Measurements from ENCODE around the gene GADL1.

The GADL1 gene

DNA sequence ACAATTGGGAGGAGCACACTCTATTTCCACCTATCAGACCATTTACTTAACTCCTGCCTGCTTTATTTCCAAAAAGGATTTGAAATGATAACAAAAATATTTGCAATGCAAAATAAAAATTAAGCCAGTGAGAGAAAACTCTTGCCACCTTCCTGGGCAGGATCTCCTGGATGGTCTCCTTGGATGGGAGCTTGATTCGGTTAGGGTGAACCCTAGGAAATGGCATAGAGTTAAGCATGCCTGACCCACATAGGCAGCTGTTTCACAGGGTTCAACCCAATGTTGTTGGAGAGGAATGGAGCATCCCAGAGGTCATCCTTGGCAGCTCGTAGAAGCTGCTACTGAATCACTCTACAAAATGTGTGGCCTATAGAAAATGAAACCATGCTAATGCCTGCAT lies 204.3 kb downstream of the GADL1 start:
- no peak for DNase-seq

DNA sequence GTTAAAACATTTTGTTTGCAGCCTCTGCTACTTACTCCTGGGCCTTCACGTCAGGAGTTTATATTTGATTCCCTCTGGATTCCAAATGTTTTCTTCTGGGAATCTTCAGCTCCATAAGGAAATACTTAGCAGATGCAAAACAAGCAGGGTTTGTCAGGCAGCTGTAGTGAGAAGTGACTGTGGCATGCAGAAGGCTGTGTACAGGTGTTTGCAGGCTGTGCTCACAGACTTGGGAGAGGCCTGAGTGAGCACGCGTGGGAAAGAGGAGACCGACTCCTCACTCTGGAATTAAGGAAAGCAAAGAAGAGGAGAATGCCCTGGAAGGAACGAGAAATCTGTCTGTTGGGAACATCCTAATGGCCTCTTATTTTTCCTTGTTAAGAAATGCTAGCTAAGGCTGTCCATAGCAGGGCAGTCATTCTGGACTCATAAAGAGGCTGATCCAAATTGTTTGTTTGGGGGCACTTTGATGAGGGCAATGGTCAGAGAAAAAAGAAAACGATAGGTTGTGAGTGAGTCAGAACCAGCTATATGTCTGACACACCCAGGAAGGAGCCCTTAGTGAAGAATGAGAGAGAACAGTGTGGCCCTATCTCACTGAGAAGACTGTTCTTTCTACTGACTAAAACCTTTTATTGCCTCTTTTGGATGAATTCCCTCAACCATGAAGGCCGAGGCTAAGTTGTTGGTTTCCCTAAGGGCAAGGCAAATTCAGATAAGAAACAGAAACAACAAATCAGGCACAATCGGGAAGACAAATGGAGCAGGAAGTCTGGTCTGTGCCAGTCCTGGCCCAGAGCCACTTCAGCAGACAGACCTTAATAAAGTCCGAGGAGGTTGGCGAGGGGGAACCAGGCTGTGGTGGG lies 205.5 kb downstream of the GADL1 start:
- no peak for DNase-seq

DNA sequence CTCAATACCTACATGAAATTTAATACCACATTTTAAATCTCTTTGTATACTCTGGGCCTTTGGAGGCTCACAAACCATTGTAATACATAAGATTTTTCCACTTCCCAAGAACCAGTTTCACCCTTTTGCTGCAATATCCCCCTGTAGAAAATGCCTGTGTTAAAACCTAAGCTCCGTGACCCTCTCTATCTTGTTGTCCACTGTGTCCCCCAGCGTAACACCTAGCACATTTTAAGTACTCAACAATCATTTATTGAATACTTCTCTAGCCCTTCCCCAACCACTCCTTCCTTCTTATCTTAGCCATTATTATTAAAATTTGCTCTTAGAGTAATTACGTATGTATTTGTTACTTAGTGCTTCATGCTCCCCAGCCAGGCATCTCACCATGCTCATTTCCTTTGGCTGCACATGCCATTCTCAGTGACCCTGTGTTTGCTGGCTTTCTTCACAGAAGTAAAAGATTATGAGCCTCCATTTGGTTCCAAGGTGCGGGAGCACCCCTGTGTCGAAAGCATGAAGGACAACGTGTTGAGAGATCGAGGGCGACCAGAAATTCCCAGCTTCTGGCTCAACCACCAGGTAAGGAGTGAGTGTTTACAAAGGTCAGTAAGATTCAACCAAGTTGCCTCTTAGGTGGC lies 206.4 kb downstream of the GADL1 start:
- DNase-seq, result no peak

DNA sequence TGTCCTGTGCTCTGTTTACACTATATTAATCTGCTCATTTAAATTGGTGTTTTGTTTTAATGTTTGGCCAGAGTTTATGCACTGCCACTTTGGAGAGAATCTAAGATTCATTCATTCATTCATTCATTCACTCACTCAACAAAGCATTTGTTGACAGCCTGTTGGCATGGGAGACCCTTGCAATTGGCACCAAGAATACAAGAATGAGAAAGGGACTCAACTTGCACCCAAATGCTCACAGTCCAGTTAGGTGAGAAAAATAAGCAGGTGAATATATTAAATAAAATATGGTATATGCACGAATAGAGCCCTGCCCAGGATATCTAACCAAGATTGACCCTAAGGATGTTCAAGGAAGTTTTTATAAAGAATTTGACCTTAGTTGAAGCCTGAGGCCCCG lies 207.7 kb downstream of the GADL1 start:
- DNase-seq, result no peak

DNA sequence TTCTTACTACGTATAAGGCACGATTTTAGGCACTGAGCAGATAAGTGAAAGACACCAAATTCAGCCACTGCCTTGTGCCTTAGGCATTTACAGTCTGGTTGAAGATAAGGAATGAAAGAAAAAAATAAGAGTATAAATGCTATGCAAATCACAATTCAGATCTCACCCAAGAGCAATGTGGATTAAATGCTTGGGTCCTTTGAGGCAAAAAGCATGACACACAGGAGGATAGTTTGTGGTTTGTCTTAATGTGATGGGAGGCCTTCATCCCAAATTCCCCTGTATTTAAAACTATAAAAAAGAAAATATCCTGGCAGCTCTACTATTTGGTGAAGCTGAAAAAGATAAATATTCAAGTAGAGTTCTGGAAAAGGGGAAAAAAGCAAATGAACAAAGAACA lies 208.3 kb downstream of the GADL1 start:
- no peak for DNase-seq

DNA sequence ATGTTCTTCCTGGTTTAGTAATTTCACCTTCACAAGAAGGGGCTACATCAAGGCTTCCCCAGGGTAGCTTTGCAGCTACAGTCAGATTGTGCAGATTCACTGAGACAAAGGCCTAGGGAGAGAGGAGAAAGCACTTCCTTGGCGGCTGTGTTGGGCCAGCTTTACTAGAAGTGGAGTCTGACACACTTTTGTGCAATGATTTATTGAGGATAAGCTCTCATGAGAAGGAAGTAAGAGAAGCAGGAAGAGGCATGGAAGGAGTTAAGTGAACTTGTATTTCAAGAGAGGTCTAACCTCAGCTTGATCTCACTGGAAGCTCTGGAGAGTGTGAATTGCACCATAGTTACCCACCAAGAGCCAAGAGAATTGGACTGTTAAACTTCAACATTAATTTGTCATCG lies 209.2 kb downstream of the GADL1 start:
- DNase-seq, result no peak

DNA sequence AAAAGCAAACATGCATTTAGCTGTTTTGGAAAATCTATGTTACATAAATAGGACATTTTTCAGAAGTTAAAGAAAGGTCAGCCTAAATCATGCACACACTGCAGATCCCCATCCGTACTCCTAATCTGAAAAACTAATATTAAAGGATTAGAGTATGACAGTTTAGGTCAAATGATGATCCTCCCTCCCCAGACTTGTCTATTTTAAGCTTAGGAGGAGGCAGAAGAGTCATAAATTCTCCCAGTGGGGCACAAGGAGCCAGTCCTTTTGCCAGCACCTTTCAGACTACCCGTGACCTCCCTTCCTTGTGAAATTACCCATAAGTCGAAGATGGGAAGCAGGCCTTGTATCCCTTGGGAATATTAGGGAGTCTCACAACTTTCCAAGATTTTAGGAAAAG lies 210.1 kb downstream of the GADL1 start:
- DNase-seq, result no peak

DNA sequence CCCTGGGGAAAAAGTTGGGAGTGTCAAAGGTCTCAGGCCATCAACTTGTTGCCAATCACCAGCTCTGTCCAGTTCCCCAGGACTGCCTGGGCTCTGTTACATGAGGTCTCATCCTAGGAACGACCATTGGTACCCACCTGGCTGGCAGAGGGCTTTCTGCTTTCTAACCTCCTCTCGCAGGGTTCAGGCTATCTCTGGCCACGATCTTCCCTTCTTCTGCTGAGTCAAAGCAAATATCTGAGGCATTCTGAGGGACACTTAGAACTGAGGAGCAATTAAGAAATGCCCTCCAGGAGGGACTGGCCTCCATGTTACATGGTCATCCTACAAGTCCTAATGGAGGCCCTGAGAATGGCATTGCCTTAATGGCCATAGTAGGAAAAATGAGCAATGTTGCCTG lies 210.7 kb downstream of the GADL1 start:
- no peak for DNase-seq

DNA sequence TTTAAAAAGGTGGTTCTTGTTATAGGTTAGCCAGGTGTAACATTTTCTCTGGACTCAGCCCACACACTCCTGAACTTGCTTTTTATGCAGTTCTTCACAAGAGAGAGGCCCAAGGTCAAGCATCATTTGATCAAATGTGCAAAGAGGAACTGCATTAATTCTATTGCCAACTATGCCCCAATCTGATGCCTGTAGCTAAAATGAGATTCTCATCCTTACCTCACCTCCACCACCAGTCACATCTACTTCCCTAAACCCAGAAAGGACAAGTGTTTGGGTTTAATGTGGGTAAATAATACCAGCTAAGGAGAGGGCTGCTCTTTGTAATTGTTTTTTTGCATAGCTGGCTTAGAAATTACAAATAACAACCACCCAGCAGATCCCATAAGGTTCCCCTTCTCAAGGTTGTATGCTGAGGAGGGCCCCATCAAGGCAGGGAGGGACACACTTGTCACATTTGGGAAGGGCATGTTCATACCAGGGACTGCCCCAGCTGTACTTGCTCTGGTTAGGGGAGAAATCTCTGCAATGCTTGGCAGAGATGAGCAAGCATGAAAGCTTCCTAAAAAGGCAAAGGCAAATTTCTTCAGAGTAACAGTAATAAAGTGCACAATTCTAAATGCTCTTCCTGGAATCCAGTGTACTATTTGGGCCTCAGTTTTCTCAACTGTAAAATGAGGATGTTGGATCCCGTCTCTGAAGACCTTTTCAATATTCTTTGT lies 211.9 kb downstream of the GADL1 start:
- DNase-seq, result no peak

DNA sequence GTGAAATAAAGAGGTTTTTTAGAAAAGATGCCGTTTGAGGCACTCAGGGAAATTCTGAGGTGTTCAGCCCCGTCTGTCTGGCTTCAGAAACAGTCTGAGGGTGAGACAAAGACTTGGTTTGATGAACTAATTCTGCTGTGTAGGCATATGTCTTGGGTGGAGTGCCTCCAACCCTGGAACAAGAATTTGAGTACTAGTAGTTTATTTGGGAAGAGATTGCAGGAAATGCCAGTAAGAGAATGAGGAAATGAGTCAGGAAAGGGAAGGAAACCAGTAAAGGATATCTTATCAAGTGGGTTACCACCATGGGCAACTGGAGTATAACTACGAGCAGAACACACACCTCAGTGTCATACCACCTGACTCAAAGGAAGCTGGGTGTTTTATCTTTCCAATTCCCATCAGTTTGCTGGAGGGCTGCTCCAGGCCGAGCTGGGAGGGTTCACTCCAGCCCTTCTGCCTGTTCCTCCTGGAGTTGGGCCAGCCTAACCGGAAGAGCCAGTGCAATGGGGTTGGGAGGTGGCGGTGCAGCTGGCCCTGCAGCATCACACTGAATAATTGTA lies 212.7 kb downstream of the GADL1 start:
- no peak for DNase-seq

DNA sequence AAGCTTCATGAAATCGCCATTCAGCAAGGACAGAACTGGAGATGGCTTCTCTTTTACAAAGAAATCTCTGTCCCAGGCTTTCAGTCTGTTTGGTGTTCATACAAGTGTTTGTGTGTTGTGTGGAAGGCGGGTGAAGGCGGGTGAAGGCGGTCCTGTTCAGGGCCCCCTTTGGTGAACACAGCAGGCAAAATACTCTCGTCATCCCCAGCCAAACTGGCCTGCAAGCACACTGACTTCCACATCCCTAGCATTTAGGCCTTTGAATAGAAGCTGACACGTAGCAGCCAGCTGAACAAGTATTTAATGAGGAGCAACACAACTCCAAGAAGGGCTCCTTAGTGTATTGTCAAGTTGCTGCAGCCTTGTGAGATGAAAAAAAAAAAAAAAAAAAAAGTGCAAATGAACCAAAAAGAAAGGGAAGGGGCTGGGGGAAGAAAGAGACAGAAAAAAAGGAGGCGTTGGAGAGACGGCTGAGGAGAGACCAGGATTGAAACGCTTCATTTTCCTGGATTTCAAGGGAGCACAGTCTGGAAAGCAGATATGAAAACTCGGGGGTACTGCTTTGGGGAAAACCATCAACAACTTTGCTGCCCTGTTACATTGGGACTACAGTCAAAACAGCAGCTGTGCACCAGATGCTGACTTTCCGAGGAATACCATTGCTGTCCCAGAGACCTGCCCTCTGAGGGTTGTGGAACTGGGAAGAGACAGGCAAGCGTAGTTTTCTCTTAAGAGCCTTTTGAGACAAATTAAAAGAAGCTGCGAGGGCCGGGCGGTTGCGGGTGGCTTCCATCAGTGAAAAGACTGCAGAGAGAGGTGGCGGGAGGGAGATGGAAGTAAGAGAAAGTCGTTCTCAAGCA lies 213.4 kb downstream of the GADL1 start:
- no peak for DNase-seq

DNA sequence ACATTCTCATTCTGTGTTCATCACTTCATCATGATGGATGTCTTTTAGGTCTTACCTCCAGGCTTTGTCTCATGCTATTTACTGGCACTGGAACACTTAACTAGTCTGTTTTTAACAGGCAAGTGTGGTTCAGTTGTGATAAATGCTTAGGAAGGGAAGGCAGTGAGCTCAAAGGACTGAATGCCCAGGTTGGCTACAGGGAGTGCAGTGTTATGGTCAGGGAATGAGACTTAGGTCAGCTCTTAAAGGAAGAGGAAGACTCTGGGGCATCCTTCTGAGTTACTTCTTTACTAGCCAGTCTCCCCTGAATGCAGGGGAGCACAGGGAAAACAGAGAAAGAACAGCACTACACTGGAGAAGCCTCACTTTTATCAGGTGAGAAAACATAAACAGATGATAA lies 215.4 kb downstream of the GADL1 start:
- DNase-seq, result no peak

DNA sequence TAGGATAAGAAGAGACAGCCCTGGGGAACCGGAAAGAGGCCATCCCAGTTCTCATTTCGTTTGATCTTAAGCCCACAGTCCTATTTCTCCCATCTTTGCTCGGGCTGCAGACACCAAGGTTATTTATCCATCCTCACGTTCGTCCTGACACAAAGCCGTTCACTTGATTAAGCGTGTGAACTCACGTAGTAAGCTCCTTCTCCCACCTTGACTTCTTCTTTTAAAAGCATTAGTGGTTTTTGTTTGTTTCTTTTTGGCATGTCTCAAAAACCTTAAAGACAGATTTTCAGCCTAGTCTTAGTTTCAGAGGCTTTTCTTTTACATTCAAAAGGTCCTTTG lies 217.1 kb downstream of the GADL1 start:
- no peak for DNase-seq

DNA sequence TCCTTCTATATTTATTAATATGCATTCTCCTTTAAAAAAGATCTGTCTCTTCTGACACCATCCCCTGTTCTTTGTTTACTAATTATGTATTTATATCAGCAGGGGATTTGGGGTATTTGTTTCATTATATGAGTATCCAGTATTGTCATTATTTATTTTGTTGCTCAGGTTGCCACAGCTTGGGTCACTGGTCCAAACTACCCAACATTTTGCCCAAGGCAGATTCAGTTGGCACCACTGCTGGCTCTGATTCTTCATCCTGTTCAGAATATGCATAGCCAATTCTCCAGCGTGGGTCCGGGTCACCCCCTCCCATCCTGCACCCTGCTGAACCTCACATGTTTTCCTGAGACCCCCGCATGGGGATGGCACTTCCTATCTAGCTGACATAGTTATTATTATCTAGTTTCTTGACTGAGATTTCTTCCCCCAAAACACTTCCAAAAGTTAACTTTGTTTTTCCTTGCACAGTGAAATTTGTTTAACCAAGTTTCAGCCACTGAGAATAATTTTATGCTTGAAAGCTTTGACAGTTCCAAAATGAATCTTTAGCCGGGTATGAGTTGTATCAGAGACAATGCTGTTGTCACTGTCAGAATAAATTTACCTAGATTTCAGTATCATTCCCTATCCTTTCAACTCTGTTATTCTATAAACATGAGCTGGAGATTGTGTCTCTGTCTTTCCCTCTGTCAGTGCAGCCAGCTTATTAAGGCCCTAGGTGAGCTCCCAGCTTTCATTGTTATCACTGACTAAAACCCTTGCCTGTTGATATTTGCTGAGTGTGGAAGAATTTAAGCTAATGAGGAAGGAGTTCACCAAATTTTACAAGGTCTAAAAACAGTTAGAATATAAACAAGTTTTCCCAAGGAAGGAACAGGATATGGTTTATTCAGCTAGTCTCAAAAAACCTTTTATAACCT lies 217.8 kb downstream of the GADL1 start:
- no peak for DNase-seq
